Activated CD8-positive, alpha-beta T cell treated with anti-CD3 and anti-CD28 coated beads for 36 hours (primary cell): Measurements from ENCODE around the gene MDFIC2. TPM values are rescaled to one million over a fixed set of nuclear protein-coding genes. Genes with fewer than 3 reads are reported as not detected.
"Not testable (repeated sequence)": the region's sequence is repeated elsewhere in the genome, so short reads cannot be mapped to it uniquely, and the experiment has no call there.

ENCODE experiments used
- ATAC-seq: fragments of 200-7000 bp; cut with Tn5 transposase; one replicate; pipeline ENCODE4 v1.10.0; 2021; ENCODE audit warnings: mild to moderate bottlenecking, moderate library complexity
- CTCF ChIA-PET: fragments of 350-600 bp; sonication (Branson Sonifier 250); formaldehyde crosslinking; loops from one replicate; lab custom pipeline; 2021; ENCODE audit warnings: antibody characterized with exemption; lab: Charles Lee
- POLR2A ChIA-PET: fragments of 350-600 bp; sonication (Branson Sonifier 250); formaldehyde crosslinking; loops from one replicate; lab custom pipeline; 2021; ENCODE audit warnings: antibody characterized with exemption; lab: Charles Lee
- DNase-seq: peaks from one replicate; pipeline ENCODE4 v3.0.0-alpha.2; 2020
- H3K27ac Mint-ChIP-seq: one replicate; pipeline ENCODE4 v1.8.0; 2021; ENCODE audit warnings: mild to moderate bottlenecking, mixed read lengths
- H3K27me3 Mint-ChIP-seq: one replicate; pipeline ENCODE4 v1.8.0; 2021; ENCODE audit warnings: mixed read lengths
- H3K36me3 Mint-ChIP-seq: one replicate; pipeline ENCODE4 v1.8.0; 2021; ENCODE audit warnings: low read depth, mixed read lengths
- H3K4me1 Mint-ChIP-seq: one replicate; pipeline ENCODE4 v1.8.0; 2021; ENCODE audit warnings: low read depth, mixed read lengths
- H3K4me3 Mint-ChIP-seq: one replicate; pipeline ENCODE4 v1.8.0; 2021; ENCODE audit warnings: mild to moderate bottlenecking, moderate library complexity, mixed read lengths
- H3K9me3 Mint-ChIP-seq: one replicate; pipeline ENCODE4 v1.8.0; 2021; ENCODE audit warnings: mixed read lengths
- intact Hi-C: fragments of 100-400 bp; cut with micrococcal nuclease; formaldehyde crosslinking; loops from one replicate; pipeline ENCODE4 v1.10.0; 2022
- total RNA-seq, 2 experiments: library from RNA; stranded (reverse); gene quantifications; one replicate each; pipeline ENCODE4 v1.2.3, GENCODE V29; 2021
- TF ChIP-seq, protein P1 (sequence below): fragments of 200-600 bp; IDR thresholded peaks from one replicate; pipeline ENCODE4 v1.8.0; 2022; ENCODE audit warnings: antibody characterized with exemption, mild to moderate bottlenecking

The MDFIC2 gene
- total RNA-seq, 2 experiments from 2014 or later: not detected

DNA sequence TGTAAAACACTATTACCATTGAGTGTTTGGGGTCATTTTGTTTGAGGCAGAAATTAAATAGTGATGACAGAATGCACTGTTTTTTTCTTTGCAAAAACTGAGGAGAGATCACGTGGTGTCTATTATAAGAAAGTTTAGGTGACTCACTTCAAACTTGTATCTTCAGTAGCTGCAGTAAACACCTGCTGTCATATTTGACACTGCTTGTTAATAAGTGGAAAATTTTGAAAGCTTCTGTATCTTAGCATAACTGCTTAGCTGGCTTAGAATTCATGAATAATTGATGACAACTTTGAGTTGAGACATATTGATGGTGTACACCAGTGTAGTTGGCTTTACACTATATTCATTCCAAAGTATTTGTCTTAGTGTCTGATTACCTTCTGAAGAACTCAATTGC lies 29.7 kb upstream of the MDFIC2 start:
- POLR2A ChIA-PET: no interaction called here
- no peak overlapping the region for H3K27ac Mint-ChIP-seq
- peaks cover 3% of the 10 kb centered on the region for H3K27me3 Mint-ChIP-seq
- H3K4me1 Mint-ChIP-seq: no peaks in the 10 kb centered on the region
- no peak overlapping the region for H3K4me3 Mint-ChIP-seq
- no peaks in the 10 kb centered on the region for H3K9me3 Mint-ChIP-seq
- TF ChIP-seq, protein P1, sequence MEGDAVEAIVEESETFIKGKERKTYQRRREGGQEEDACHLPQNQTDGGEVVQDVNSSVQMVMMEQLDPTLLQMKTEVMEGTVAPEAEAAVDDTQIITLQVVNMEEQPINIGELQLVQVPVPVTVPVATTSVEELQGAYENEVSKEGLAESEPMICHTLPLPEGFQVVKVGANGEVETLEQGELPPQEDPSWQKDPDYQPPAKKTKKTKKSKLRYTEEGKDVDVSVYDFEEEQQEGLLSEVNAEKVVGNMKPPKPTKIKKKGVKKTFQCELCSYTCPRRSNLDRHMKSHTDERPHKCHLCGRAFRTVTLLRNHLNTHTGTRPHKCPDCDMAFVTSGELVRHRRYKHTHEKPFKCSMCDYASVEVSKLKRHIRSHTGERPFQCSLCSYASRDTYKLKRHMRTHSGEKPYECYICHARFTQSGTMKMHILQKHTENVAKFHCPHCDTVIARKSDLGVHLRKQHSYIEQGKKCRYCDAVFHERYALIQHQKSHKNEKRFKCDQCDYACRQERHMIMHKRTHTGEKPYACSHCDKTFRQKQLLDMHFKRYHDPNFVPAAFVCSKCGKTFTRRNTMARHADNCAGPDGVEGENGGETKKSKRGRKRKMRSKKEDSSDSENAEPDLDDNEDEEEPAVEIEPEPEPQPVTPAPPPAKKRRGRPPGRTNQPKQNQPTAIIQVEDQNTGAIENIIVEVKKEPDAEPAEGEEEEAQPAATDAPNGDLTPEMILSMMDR: no peak
- CTCF ChIA-PET: interaction anchor here (0.9 kb wide), 1 partner anchor 16 kb away, joined by 4 read pairs; no protein-coding TSS in a partner anchor
- DNase-seq (no peak), ATAC-seq (no peak)
- no peaks in the 10 kb centered on the region for H3K36me3 Mint-ChIP-seq
- intact Hi-C loops: no loop called here

DNA sequence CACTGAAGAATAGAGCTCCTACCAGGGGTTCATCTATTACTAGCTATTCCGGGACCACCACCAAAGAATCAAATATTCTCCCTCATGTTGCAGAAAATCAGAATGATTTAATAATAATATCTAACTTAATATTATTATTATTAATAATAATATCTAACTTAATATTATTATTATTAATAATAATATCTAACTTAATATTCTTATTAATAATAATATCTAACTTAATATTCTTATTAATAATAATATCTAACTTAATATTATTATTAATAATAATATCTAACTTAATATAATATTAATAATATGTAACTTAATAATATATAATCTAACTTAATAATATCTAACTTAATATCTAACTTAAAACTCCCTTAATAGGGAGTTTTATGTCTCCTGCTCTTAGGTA lies 24.4 kb upstream of the MDFIC2 start:
- CTCF ChIA-PET: interaction anchor here (1.3 kb wide), 1 partner anchor 21 kb away, joined by 3 read pairs; no protein-coding TSS in a partner anchor
- not testable (repeated sequence) for ATAC-seq

GRCh38 chr3:70333080-70333479 lies 20.6 kb upstream of the MDFIC2 start:
- intact Hi-C loops: no loop called here
- Mint-ChIP-seq H3K36me3 (no peaks in the 10 kb centered on the region), H3K4me3 (no peak overlapping the region), H3K27ac (no peak overlapping the region), H3K4me1 (no peaks in the 10 kb centered on the region), H3K9me3 (no peaks in the 10 kb centered on the region), H3K27me3 (peaks cover 2% of the 10 kb centered on the region)
- POLR2A ChIA-PET: no interaction called here
- CTCF ChIA-PET: no interaction called here
- TF ChIP-seq, protein P1: no peak
- ATAC-seq: no peak
- DNase-seq: no peak

More for the DNA sequence above, 24.4 kb upstream of the MDFIC2 start:
- H3K36me3 Mint-ChIP-seq, H3K4me1 Mint-ChIP-seq, DNase-seq, H3K27ac Mint-ChIP-seq, intact Hi-C loops, POLR2A ChIA-PET, H3K27me3 Mint-ChIP-seq, H3K9me3 Mint-ChIP-seq, H3K4me3 Mint-ChIP-seq: not testable (repeated sequence)

GRCh38 chr3:70315021-70315420 lies 2.6 kb upstream of the MDFIC2 start:
- TF ChIP-seq, protein P1: no peak
- H3K4me1 Mint-ChIP-seq: no peaks in the 10 kb centered on the region
- ATAC-seq: no peak

DNA sequence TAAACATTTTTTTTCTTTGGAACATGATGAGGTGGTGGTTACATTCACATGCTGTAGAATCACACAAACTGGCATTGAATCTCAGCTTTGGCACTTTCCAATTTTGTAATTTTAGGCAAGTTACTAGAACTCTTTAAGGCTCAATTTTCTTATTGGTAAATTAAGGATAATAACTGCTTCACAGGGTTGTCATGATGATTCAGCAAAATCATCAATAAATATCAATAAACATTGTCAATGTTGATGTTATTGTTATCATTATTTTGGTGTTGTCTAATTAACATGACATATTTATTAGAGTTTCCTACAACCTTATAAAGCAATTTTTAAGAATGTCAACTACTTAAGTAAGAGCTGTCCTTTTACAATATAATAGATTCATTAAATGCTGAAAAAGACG lies 1.6 kb downstream of the MDFIC2 start:
- ChIA-PET CTCF (no interaction called here), POLR2A (no interaction called here)
- no peak for DNase-seq
- peaks cover 3% of the 10 kb centered on the region for H3K27me3 Mint-ChIP-seq
- ATAC-seq: no peak
- no peak overlapping the region for H3K4me3 Mint-ChIP-seq
- TF ChIP-seq, protein P1: no peak
- intact Hi-C loops: no loop called here
- no peaks in the 10 kb centered on the region for H3K9me3 Mint-ChIP-seq
- H3K36me3 Mint-ChIP-seq: no peaks in the 10 kb centered on the region
- no peaks in the 10 kb centered on the region for H3K4me1 Mint-ChIP-seq
- H3K27ac Mint-ChIP-seq: no peak overlapping the region

More at GRCh38 chr3:70315021-70315420, 2.6 kb upstream of the MDFIC2 start:
- intact Hi-C loops: no loop called here
- ChIA-PET CTCF (no interaction called here), POLR2A (no interaction called here)
- H3K4me3 Mint-ChIP-seq: no peak overlapping the region
- peaks cover 6% of the 10 kb centered on the region for H3K9me3 Mint-ChIP-seq
- H3K36me3 Mint-ChIP-seq: no peaks in the 10 kb centered on the region
- peaks cover 6% of the 10 kb centered on the region for H3K27me3 Mint-ChIP-seq
- DNase-seq: no peak
- H3K27ac Mint-ChIP-seq: no peak overlapping the region

DNA sequence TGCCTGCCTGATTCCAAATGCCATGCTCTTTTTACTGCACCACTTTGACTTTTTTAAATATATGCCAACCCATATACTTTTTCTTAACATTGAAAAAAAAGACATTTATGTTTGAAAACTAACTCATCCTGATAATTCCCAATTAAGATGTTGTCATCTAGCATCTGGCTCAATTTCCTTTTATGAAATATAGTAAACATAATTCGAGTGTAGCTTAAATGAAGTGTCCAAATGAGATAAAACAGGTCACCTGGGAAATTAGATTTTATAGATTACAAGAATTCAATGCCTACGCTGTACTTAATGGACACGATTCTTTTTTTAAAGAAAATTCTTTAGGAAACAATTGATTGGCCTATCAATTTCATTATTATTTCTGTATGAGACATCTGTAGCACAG lies 2.8 kb downstream of the MDFIC2 start:
- intact Hi-C loops: no loop called here

More for the DNA sequence above, 2.8 kb downstream of the MDFIC2 start:
- H3K9me3 Mint-ChIP-seq: no peaks in the 10 kb centered on the region
- no peak overlapping the region for H3K27ac Mint-ChIP-seq
- H3K27me3 Mint-ChIP-seq: peaks cover 3% of the 10 kb centered on the region
- H3K36me3 Mint-ChIP-seq: no peaks in the 10 kb centered on the region
- H3K4me3 Mint-ChIP-seq: no peak overlapping the region
- POLR2A ChIA-PET: no interaction called here
- no peak for DNase-seq
- ATAC-seq: no peak
- H3K4me1 Mint-ChIP-seq: no peaks in the 10 kb centered on the region
- CTCF ChIA-PET: no interaction called here
- TF ChIP-seq, protein P1: no peak
